HepG2 (cell line): Measurements from ENCODE around the gene AP3D1. TPM values are rescaled to one million over a fixed set of nuclear protein-coding genes. Genes with fewer than 3 reads are reported as not detected.

Source experiments
- AGO1 ChIP-seq: fragments of 200-400 bp; formaldehyde crosslinking; IDR thresholded peaks from 2 replicates; pipeline ENCODE4 v1.6.1; 2017; ENCODE audit warnings: mild to moderate bottlenecking, low read depth, low read length, moderate library complexity; ENCODE audit not compliant: poor library complexity, severe bottlenecking
- DBP ChIP-seq: sonication (generic); formaldehyde crosslinking; IDR thresholded peaks from 2 replicates; pipeline ENCODE4 v1.4.0; 2020; ENCODE audit warnings: missing genetic modification reagents; ENCODE audit errors: not compliant biosample characterization
- EED ChIP-seq: sonication (generic); formaldehyde crosslinking; IDR thresholded peaks from 2 replicates; pipeline ENCODE4 v1.5.0; 2020; ENCODE audit warnings: mild to moderate bottlenecking, missing genetic modification reagents
- HNRNPL ChIP-seq: fragments of 200-400 bp; formaldehyde crosslinking; IDR thresholded peaks from 2 replicates; pipeline ENCODE4 v1.6.1; 2017; ENCODE audit warnings: mild to moderate bottlenecking, low read depth, low read length
- IRF1 ChIP-seq: sonication (generic); formaldehyde crosslinking; IDR thresholded peaks from 2 replicates; pipeline ENCODE4 v1.4.0; 2020; ENCODE audit warnings: low read depth, mild to moderate bottlenecking, missing genetic modification reagents
- MTERF4 ChIP-seq: sonication (generic); formaldehyde crosslinking; IDR thresholded peaks from 2 replicates; pipeline ENCODE4 v1.8.0; 2023; ENCODE audit warnings: mild to moderate bottlenecking, missing genetic modification reagents
- MXD3 ChIP-seq: IDR thresholded peaks from 2 replicates; pipeline ENCODE4 v1.6.1; 2016; ENCODE audit warnings: mild to moderate bottlenecking, missing biosample characterization, missing genetic modification reagents
- MXI1 ChIP-seq: IDR thresholded peaks from 3 replicates; pipeline ENCODE4 v1.6.1; 2012; ENCODE audit warnings: low read depth, low read length, inconsistent platforms, borderline replicate concordance
- RNF2 ChIP-seq: fragments of 450-650 bp; conservative IDR thresholded peaks from 2 replicates; pipeline ENCODE4 v1.6.1; 2016; ENCODE audit warnings: low read depth
- SCMH1 ChIP-seq: sonication (generic); formaldehyde crosslinking; IDR thresholded peaks from 2 replicates; pipeline ENCODE4 v1.9.0; 2021; ENCODE audit warnings: missing genetic modification reagents, mild to moderate bottlenecking, borderline replicate concordance
- SIX1 ChIP-seq: sonication (generic); formaldehyde crosslinking; IDR thresholded peaks from 2 replicates; pipeline ENCODE4 v1.4.0; 2020; ENCODE audit warnings: missing genetic modification reagents, borderline replicate concordance
- ZNF234 ChIP-seq: sonication (generic); formaldehyde crosslinking; conservative IDR thresholded peaks from 2 replicates; pipeline ENCODE4 v1.5.1; 2020; ENCODE audit warnings: mild to moderate bottlenecking, missing genetic modification reagents
- ZNF354B ChIP-seq: sonication (generic); formaldehyde crosslinking; IDR thresholded peaks from 2 replicates; pipeline ENCODE4 v1.8.0; 2022; ENCODE audit warnings: mild to moderate bottlenecking, missing genetic modification reagents
- ZNF407 ChIP-seq: sonication (generic); formaldehyde crosslinking; IDR thresholded peaks from one replicate; pipeline ENCODE4 v1.5.1; 2020; ENCODE audit warnings: mild to moderate bottlenecking, missing genetic modification reagents; ENCODE audit errors: not compliant biosample characterization
- ZNF510 ChIP-seq: sonication (generic); formaldehyde crosslinking; IDR thresholded peaks from 2 replicates; pipeline ENCODE4 v1.4.0; 2020; ENCODE audit warnings: low read depth, mild to moderate bottlenecking, missing genetic modification reagents
- ZNF749 ChIP-seq: sonication (generic); formaldehyde crosslinking; IDR thresholded peaks from 2 replicates; pipeline ENCODE4 v1.8.0; 2022; ENCODE audit warnings: mild to moderate bottlenecking, missing genetic modification reagents, moderate library complexity, borderline replicate concordance
- polyA plus RNA-seq, 8 experiments: library from polyadenylated mRNA; depleted of rRNA in 3 of 8; stranded (reverse) in 7 of 8; unstranded in 1 of 8; fragments of >200 nt; fragmentation: Illumina TruSeq in 4 of 8; extraction: Trizol in 4 of 8; gene quantifications; 2 replicates each; pipeline versions ENCODE4 v1.2.1 to v1.2.3, GENCODE V29; 2011 to 2016; ENCODE audit warnings: low read depth in 4 of 8, missing spikeins in 1 of 8, mixed read lengths in 1 of 8; ENCODE audit not compliant: insufficient read depth in 1 of 8
- total RNA-seq, 5 experiments: library from RNA; depleted of rRNA; stranded (reverse); fragments of >200 nt; fragmentation: Illumina TruSeq; extraction: Trizol; gene quantifications; 2 replicates each; pipeline ENCODE4 v1.2.3, GENCODE V29; 2016; ENCODE audit warnings: low read depth in 1 of 5

AP3D1 gene
- total and polyA plus RNA-seq, 2 of the 13 experiments (the other 11 are each of a cell fraction or from before 2014, with no cell fraction given), result 68.0 to 82.6 TPM

- TF ChIP-seq MXD3 (CRISPR knock-in tag) (no peak; the same call in 1 of the 2 replicates), MTERF4 (CRISPR knock-in tag) (no peak), AGO1 (no peak), IRF1 (CRISPR knock-in tag) (no peak), SCMH1 (no peak), ZNF354B (CRISPR knock-in tag) (no peak), ZNF407 (CRISPR knock-in tag) (no peak), MXI1 (peak; percentile 55; the same call in 1 of the 3 replicates), ZNF749 (CRISPR knock-in tag) (no peak), EED (no peak), RNF2 (no peak), SIX1 (CRISPR knock-in tag) (no peak), ZNF510 (CRISPR knock-in tag) (no peak), HNRNPL (peak; percentile 31; the same call in 1 of the 2 replicates), ZNF234 (0 out of 2 replicates have a peak, but pooled peaks have one; percentile 15), DBP (CRISPR knock-in tag) (no peak)
These were observed 20.2 kb upstream of the AP3D1 start (continued) for GRCh38 chr19:2171349-2172145.
